HFFc6 (cell line): ENCODE measurements around the gene CACNA1C. TPM values are rescaled to one million over a fixed set of nuclear protein-coding genes. Genes with fewer than 3 reads are reported as not detected.

Source experiments
- DNase-seq: peaks from one replicate; pipeline ENCODE4 v3.0.0-alpha.2; 2018
- H3K27ac Mint-ChIP-seq: 2 replicates; pipeline ENCODE4 v1.8.0; 2020; ENCODE audit warnings: mild to moderate bottlenecking, mixed read lengths
- H3K27me3 Mint-ChIP-seq: 2 replicates; pipeline ENCODE4 v1.8.0; 2021; ENCODE audit warnings: mild to moderate bottlenecking, moderate library complexity, mixed read lengths; ENCODE audit not compliant: insufficient read depth
- H3K36me3 Mint-ChIP-seq: 2 replicates; pipeline ENCODE4 v1.8.0; 2021; ENCODE audit warnings: low read depth, mixed read lengths
- H3K4me1 Mint-ChIP-seq: 2 replicates; pipeline ENCODE4 v1.8.0; 2020; ENCODE audit warnings: low read depth, mixed read lengths
- H3K4me3 Mint-ChIP-seq: 2 replicates; pipeline ENCODE4 v1.8.0; 2020; ENCODE audit warnings: mild to moderate bottlenecking, moderate library complexity, mixed read lengths
- H3K9me3 Mint-ChIP-seq: 2 replicates; pipeline ENCODE4 v1.8.0; 2020; ENCODE audit warnings: mild to moderate bottlenecking, mixed read lengths
- total RNA-seq, 6 experiments: library from RNA; stranded (reverse); fragmentation: NEBNext Ultra II Directional; extraction: Animal tissue kit (Norgen Biotek cat#: 25700); gene quantifications; 2 replicates in 1 of 6; 3 replicates in 5 of 6; pipeline ENCODE4 v1.2.3, GENCODE V29; 2021
- TF ChIP-seq, protein P1 (sequence below): fragments of 200-600 bp; sonication (generic); IDR thresholded peaks from 2 replicates; pipeline ENCODE4 v1.5.0; 2021; ENCODE audit warnings: antibody characterized with exemption, mild to moderate bottlenecking

CACNA1C gene
- total RNA-seq, 6 experiments from 2014 or later: 6.7 to 11.5 (median 10.6) TPM

GRCh38 chr12:2224961-2225360 lies 172.2 kb downstream of the CACNA1C start:
- no peak for DNase-seq
- no peaks in the 10 kb centered on the region; the same call in none of the 2 replicates for H3K27me3 Mint-ChIP-seq
- H3K27ac Mint-ChIP-seq: no peak overlapping the region
- no peaks in the 10 kb centered on the region for H3K9me3 Mint-ChIP-seq
- peaks cover 6% of the 10 kb centered on the region; the same call in 1 of the 2 replicates for H3K36me3 Mint-ChIP-seq
- peaks cover 45% of the 10 kb centered on the region for H3K4me1 Mint-ChIP-seq
- no peak overlapping the region for H3K4me3 Mint-ChIP-seq
- TF ChIP-seq, protein P1, sequence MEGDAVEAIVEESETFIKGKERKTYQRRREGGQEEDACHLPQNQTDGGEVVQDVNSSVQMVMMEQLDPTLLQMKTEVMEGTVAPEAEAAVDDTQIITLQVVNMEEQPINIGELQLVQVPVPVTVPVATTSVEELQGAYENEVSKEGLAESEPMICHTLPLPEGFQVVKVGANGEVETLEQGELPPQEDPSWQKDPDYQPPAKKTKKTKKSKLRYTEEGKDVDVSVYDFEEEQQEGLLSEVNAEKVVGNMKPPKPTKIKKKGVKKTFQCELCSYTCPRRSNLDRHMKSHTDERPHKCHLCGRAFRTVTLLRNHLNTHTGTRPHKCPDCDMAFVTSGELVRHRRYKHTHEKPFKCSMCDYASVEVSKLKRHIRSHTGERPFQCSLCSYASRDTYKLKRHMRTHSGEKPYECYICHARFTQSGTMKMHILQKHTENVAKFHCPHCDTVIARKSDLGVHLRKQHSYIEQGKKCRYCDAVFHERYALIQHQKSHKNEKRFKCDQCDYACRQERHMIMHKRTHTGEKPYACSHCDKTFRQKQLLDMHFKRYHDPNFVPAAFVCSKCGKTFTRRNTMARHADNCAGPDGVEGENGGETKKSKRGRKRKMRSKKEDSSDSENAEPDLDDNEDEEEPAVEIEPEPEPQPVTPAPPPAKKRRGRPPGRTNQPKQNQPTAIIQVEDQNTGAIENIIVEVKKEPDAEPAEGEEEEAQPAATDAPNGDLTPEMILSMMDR: no peak

GRCh38 chr12:2225696-2226095 lies 172.9 kb downstream of the CACNA1C start:
- H3K36me3 Mint-ChIP-seq: peaks cover 6% of the 10 kb centered on the region; the same call in 1 of the 2 replicates
- DNase-seq: no peak
- H3K4me1 Mint-ChIP-seq: peaks cover 44% of the 10 kb centered on the region

GRCh38 chr12:2226641-2227040 lies 173.9 kb downstream of the CACNA1C start:
- peaks cover 46% of the 10 kb centered on the region for H3K4me1 Mint-ChIP-seq
- no peak for DNase-seq
- no peak overlapping the region for H3K4me3 Mint-ChIP-seq
- peaks cover 6% of the 10 kb centered on the region; the same call in 1 of the 2 replicates for H3K36me3 Mint-ChIP-seq
- no peaks in the 10 kb centered on the region for H3K9me3 Mint-ChIP-seq
- no peak overlapping the region for H3K27ac Mint-ChIP-seq
- TF ChIP-seq, protein P1: no peak
- H3K27me3 Mint-ChIP-seq: no peaks in the 10 kb centered on the region; the same call in none of the 2 replicates

More at GRCh38 chr12:2225696-2226095, 172.9 kb downstream of the CACNA1C start:
- H3K9me3 Mint-ChIP-seq: no peaks in the 10 kb centered on the region
- H3K4me3 Mint-ChIP-seq: no peak overlapping the region
- no peaks in the 10 kb centered on the region; the same call in none of the 2 replicates for H3K27me3 Mint-ChIP-seq
- TF ChIP-seq, protein P1: no peak
- no peak overlapping the region for H3K27ac Mint-ChIP-seq

DNA sequence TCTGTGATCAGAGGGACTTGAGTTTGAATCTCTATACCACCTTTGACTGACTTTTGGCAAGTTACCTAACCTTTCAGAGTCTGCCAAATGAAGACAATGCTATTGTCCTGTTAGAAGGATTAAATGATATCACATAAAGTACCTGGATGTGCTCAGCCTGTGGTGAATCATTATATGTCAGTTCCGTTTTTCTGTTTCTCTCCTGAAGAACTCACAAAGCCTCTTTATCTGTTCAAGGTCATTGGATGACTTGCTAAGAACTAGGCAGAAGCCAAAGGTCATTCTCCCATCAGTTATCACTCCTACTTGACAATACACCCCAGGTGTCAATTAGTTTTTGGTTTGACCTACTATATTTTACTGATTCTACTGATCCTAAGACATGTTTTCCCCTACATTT lies 174.6 kb downstream of the CACNA1C start:
- no peak overlapping the region for H3K27ac Mint-ChIP-seq
- no peaks in the 10 kb centered on the region; the same call in none of the 2 replicates for H3K27me3 Mint-ChIP-seq
- no peaks in the 10 kb centered on the region for H3K9me3 Mint-ChIP-seq
- no peak overlapping the region for H3K4me3 Mint-ChIP-seq
- peaks cover 6% of the 10 kb centered on the region; the same call in 1 of the 2 replicates for H3K36me3 Mint-ChIP-seq
- DNase-seq: no peak
- peaks cover 53% of the 10 kb centered on the region for H3K4me1 Mint-ChIP-seq
- TF ChIP-seq, protein P1: no peak

- peaks cover 6% of the 10 kb centered on the region; the same call in 1 of the 2 replicates for H3K36me3 Mint-ChIP-seq
- H3K4me1 Mint-ChIP-seq: peaks cover 65% of the 10 kb centered on the region
- no peak overlapping the region for H3K4me3 Mint-ChIP-seq
- H3K27me3 Mint-ChIP-seq: no peaks in the 10 kb centered on the region; the same call in none of the 2 replicates
- H3K27ac Mint-ChIP-seq: no peak overlapping the region
- DNase-seq: no peak
- no peaks in the 10 kb centered on the region for H3K9me3 Mint-ChIP-seq
- TF ChIP-seq, protein P1: no peak
These were observed 175.7 kb downstream of the CACNA1C start for GRCh38 chr12:2228535-2228934.
